ENCODE results near the gene PRPS1L1. TPM values are rescaled to one million over a fixed set of nuclear protein-coding genes. Genes with fewer than 3 reads are reported as not detected.

Gene PRPS1L1
- polyA plus RNA-seq, 3 donors, result not detected

DNA sequence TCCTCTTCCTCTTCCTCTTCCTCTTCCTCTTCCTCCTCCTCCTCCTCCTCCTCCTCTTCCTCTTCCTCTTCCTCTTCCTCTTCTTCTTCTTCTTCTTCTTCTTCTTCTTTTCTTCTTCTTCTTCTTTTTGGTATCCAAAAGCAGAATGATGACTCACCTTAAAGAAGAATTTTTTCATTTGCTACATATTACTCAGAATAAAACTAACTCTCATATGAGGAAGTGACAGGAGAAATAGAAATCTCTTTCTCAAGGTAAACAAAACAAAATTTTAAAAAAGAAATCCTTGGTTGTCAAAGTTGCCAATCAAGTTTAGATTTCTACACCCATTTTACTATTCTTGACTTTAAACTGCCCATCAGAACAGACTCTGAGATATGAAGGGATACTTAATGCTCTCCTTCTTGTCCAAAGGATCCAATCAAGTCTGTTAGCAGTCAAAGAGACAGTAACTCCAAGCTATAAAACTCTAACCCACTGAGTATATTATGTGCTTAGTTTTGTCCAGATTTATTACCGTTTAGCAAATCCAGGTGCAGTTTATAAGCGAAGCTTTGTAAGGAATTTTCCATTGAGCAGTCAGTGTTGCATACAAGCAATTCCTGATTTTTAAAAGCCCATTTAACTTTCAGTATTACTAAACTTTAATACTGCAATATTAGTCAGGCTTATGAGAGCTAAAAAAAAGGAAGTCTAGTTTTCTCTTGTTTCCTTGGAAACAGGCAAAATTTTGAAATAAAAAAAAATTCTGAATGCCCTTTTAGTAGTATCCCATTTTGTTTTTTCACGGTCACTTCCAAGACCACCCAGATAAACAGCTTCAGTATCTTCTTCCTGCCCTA, 44.2 kb downstream of the PRPS1L1 start:
- peak overlapping the region; percentile 27 for H3K4me2 ChIP-seq (replicated peaks; ENCODE audit: extremely low read depth, low read length, poor library complexity, severe bottlenecking)
- peaks cover 7 to 14% of the 10 kb centered on the region in 2 donors for H3K4me1 ChIP-seq (ENCODE audit: control insufficient read depth in 1 of 2, insufficient read depth in 2 of 2, low read length in 2 of 2)
- Mint-ChIP-seq H3K4me3 (no peak overlapping the region), H3K36me3 (no peaks in the 10 kb centered on the region), H3K4me1 (peaks cover 10% of the 10 kb centered on the region), H3K27me3 (ENCODE audit: low read depth in 3 of 3) (peaks cover 0 to 1% (median 0%) of the 10 kb centered on the region in 3 donors), H3K9me3 (peaks cover 0 to 9% (median 0%) of the 10 kb centered on the region in 7 donors), H3K27ac (peak overlapping the region; percentile 81 to 94 (median 90))
- no peak overlapping the region for H3K9ac ChIP-seq (ENCODE audit: insufficient read depth, low read length, poor library complexity, severe bottlenecking)
- TF ChIP-seq, protein P1, sequence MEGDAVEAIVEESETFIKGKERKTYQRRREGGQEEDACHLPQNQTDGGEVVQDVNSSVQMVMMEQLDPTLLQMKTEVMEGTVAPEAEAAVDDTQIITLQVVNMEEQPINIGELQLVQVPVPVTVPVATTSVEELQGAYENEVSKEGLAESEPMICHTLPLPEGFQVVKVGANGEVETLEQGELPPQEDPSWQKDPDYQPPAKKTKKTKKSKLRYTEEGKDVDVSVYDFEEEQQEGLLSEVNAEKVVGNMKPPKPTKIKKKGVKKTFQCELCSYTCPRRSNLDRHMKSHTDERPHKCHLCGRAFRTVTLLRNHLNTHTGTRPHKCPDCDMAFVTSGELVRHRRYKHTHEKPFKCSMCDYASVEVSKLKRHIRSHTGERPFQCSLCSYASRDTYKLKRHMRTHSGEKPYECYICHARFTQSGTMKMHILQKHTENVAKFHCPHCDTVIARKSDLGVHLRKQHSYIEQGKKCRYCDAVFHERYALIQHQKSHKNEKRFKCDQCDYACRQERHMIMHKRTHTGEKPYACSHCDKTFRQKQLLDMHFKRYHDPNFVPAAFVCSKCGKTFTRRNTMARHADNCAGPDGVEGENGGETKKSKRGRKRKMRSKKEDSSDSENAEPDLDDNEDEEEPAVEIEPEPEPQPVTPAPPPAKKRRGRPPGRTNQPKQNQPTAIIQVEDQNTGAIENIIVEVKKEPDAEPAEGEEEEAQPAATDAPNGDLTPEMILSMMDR (IDR thresholded peaks at IDR 0.05), result no peak
- H3K4me3 ChIP-seq (replicated peaks in 1 of 3; ENCODE audit: low read depth in 2 of 3, low read length in 3 of 3), result no peak overlapping the region
- H3K27ac ChIP-seq (ENCODE audit: low read depth in 1 of 2, low read length in 2 of 2), result peak overlapping the region in 1 of 2 donors; percentile 87
- no peaks in the 10 kb centered on the region for H3K79me2 ChIP-seq (ENCODE audit: insufficient read depth, low read length)
- H2AFZ ChIP-seq (ENCODE audit: insufficient read depth, low read depth, low read length, poor library complexity, severe bottlenecking), result no peak overlapping the region
- intact Hi-C loops (cut with micrococcal nuclease), result no loop called here
- H4K20me1 ChIP-seq (ENCODE audit: insufficient read depth, low read length), result no peaks in the 10 kb centered on the region
- peak; percentile 23 to 72 (median 50) for DNase-seq
- no peaks in the 10 kb centered on the region for H3K9me3 ChIP-seq (replicated peaks in 1 of 2; ENCODE audit: control insufficient read depth in 1 of 2, insufficient read depth in 1 of 2, low read length in 2 of 2)
- no peaks in the 10 kb centered on the region for H3K36me3 ChIP-seq (replicated peaks in 1 of 2; ENCODE audit: control insufficient read depth in 1 of 2, insufficient read depth in 2 of 2, low read length in 2 of 2)
- no CpG with 5 or more reads among the region's 3 CpGs for WGBS (ENCODE audit: insufficient coverage)
- H3K27me3 ChIP-seq (ENCODE audit: control insufficient read depth in 2 of 2, insufficient read depth in 2 of 2, low read length in 2 of 2), result no peaks in the 10 kb centered on the region

DNA sequence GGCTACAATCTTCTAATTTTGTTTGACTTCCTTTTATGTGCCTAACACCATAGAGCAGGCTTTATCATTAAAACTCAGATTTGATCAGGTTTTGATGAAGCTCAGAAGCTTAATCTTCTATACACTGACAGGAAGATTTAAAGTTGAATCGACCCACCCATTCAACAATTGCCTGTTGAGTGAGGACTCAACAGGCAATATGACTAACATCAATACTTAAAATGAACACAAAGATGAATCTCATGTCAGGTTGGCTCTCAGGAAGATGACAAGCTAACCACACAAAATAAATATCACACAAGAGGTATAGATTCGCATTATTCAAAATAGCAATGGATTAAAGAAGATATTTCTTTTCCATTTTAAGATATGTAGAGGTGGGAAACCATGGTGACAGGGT, 50.7 kb downstream of the PRPS1L1 start:
- H2AFZ ChIP-seq (ENCODE audit: insufficient read depth, low read depth, low read length, poor library complexity, severe bottlenecking), result no peak overlapping the region
- no peak overlapping the region for H3K9ac ChIP-seq (ENCODE audit: insufficient read depth, low read length, poor library complexity, severe bottlenecking)
- Mint-ChIP-seq H3K36me3 (no peaks in the 10 kb centered on the region), H3K27me3 (ENCODE audit: low read depth in 3 of 3) (peaks cover 0 to 2% (median 1%) of the 10 kb centered on the region in 3 donors), H3K4me1 (no peaks in the 10 kb centered on the region), H3K9me3 (peaks cover 0 to 6% (median 0%) of the 10 kb centered on the region in 7 donors), H3K4me3 (no peak overlapping the region), H3K27ac (no peak overlapping the region)
- no peaks in the 10 kb centered on the region for H3K36me3 ChIP-seq (replicated peaks in 1 of 2; ENCODE audit: control insufficient read depth in 1 of 2, insufficient read depth in 2 of 2, low read length in 2 of 2)
- H3K4me1 ChIP-seq (ENCODE audit: control insufficient read depth in 1 of 2, insufficient read depth in 2 of 2, low read length in 2 of 2), result no peaks in the 10 kb centered on the region
- DNase-seq, result no peak
- H3K9me3 ChIP-seq (replicated peaks in 1 of 2; ENCODE audit: control insufficient read depth in 1 of 2, insufficient read depth in 1 of 2, low read length in 2 of 2), result no peaks in the 10 kb centered on the region
- no CpG with 5 or more reads among the region's 2 CpGs for WGBS (ENCODE audit: insufficient coverage)
- intact Hi-C loops (cut with micrococcal nuclease), result no loop called here
- TF ChIP-seq, protein P1 (IDR thresholded peaks at IDR 0.05), result no peak
- H3K27ac ChIP-seq (ENCODE audit: low read depth in 1 of 2, low read length in 2 of 2), result no peak overlapping the region
- H4K20me1 ChIP-seq (ENCODE audit: insufficient read depth, low read length), result no peaks in the 10 kb centered on the region
- H3K79me2 ChIP-seq (ENCODE audit: insufficient read depth, low read length), result no peaks in the 10 kb centered on the region
- H3K4me2 ChIP-seq (replicated peaks; ENCODE audit: extremely low read depth, low read length, poor library complexity, severe bottlenecking), result no peak overlapping the region
- H3K27me3 ChIP-seq (ENCODE audit: control insufficient read depth in 2 of 2, insufficient read depth in 2 of 2, low read length in 2 of 2), result no peaks in the 10 kb centered on the region
- H3K4me3 ChIP-seq (replicated peaks in 1 of 3; ENCODE audit: low read depth in 2 of 3, low read length in 3 of 3), result no peak overlapping the region

Other genes starting within 250 kb of the PRPS1L1 start
- gene SNX13, start 87.4 kb downstream of the PRPS1L1 start, polyA plus RNA-seq, result 10 to 100 TPM; 12.1 to 31.3 (median 17.4) TPM